Measurements from ENCODE around the gene JAKMIP3.

Gene JAKMIP3

DNA sequence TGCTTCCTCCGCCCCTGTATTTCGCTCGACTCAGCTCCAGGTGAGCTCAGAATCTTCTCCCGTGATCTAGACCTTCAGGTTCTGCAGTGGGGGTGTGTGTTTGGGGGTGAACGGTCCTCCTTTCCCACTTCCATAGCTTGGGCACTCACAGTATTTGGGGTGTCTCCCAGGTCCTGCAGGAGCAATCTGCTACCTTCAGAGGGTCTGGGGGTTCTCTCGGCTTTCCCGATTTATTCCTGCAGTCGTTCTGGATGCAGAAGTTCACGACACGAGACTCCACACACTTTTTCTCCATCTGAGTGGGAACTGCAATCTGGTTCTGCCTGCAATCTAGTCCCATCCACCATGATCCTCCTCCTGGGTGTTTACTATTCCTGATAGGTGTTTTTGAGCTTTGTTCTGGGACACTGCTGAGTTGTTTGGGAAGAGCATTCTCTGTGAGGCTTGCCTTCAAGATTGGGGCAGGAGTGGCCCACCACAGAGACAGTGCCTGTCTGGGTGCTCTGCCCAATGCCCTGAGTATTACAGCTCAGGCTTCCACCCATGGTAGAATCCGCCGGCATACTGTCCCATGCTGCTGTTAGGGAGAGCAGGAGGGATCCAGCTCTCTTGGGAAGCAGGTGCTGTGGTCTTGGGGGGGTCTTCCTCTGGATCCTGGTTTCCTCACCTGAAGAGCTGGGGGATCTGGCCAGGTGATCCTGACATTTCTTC, 29.8 kb downstream of the JAKMIP3 start:
- DNase-seq: no peak
- in situ Hi-C loops (cut with MboI; ENCODE audit: low pct_unique_long_range_greater_than_20kb, low sequenced_read_pairs): no loop called here

DNA sequence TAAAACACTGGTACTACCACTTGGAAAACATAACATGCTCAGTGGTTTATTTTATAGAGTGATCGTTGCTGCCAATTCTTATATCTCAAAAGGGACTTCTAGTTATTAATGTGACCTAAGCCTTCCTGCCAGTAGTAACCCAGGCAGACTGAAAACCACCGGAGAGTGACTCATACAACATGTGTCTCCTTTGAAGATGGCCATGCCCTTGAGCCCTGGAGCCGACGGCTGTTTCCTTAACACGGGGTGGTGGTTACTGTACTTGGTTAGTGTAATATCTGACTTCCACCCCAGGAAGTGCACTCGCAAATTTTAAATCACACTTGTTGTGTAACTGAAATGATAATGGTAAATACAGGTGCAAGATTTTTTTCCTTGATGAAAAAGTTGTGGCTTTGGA, 30.5 kb downstream of the JAKMIP3 start:
- DNase-seq: peak; percentile 12
- in situ Hi-C loops (cut with MboI; ENCODE audit: low pct_unique_long_range_greater_than_20kb, low sequenced_read_pairs): no loop called here

DNA sequence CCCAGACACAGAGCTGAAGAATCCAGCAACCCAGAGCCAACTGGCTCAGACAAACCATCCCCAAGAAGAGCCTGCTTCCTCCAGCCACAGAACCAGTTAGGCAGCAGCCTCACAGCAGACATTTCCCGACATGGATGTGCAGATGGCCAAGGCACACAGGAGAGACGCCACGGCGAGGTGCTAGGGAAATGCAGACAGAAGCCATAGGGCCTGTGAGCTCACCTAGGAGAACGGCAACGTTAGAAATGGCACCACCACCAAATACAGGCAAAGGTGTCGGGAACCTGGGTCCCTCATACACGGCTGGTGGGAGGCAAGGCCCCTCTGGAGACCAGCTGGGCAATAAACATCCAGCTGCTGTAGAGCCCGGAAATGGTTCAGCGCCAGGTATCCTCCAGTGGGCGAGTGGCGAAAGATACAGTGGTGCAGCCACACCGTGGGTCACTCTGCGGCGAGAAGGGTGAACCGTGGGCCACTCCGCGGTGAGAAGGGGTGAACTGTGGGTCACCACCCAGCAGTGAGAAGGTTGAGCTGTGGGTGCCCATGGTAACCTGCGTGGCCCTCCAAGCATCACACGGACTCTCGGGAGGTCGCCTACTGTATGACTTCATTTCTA, 31.2 kb downstream of the JAKMIP3 start:
- in situ Hi-C loops (cut with MboI; ENCODE audit: low pct_unique_long_range_greater_than_20kb, low sequenced_read_pairs): no loop called here
- DNase-seq: no peak

DNA sequence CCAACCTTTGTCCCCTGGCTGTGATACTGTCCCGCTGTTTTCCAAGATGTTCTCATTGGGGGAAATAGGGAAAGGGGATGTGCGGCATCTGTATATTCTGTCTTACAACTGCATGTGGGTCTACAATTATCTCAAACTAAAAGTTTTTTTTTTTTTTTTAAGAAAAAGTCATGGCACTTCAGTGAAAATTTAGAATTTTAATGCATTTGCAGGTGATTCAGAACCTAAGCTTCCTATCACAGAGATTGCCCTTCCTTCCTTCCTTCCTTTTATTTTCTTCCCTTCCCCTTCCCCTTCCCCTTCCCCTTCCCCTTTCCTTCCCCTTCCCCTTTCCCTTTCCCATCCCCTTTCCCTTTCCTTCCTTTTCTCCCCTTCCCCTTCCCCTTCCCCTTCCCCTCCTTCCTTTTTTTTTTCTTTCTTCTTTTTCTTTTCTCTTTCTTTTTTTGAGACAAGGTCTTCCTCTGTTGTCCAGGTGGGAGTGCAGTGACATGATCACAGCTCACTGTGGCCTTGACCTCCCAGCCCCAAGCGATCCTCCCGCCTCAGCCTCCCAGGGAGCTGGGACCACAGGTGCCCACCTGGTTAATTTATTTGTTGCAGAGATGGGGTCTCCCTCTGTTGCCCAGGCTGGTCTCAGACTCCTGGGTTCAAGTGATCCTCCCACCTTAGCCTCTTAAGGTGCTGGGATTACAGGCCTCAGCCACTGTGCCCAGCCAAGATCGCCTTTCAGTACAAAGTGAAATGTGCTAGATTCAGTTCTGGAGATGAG, 32.0 kb downstream of the JAKMIP3 start:
- in situ Hi-C loops (cut with MboI; ENCODE audit: low pct_unique_long_range_greater_than_20kb, low sequenced_read_pairs): no loop called here
- no peak for DNase-seq

DNA sequence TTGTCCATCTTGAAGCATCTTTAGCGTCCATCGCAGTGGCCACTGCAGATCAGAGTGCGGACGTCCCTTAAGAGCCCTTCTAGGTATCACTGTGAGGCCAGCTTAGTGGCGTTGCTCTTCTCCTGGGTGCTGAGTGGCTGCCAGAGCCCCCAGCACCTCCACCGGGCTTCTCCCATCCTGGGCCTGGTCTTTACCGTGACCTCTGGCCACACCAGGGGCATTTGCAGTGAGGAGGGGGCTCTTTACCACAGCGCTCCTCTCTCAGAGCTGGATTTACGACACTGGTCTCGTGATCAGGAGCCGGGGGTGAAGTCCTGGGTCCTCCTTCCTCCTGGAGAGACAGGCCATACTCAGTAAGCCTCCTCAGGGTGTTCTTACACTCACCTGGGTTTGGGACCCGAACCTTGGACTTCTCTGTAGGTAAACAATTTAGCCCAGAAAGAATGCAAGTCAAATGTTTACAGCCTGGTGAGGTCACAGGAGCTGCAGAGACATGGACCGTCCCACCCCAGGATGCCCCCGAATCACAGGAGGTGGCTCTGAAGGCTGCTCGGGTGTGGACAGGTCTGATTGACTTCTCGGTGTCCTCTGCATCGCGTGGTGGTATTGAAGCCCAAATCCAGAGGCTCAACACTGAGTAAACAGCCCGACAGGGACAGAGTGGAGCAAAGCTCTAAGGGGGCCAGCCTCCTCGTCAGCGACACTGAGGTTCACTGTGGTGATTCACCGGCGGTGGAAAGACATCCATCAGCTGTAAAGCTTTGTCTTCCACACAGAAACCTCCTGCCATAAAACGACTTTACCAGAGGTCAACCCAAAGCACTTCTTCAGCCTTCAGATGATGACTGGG, 33.0 kb downstream of the JAKMIP3 start:
- no peak for DNase-seq
- in situ Hi-C loops (cut with MboI; ENCODE audit: low pct_unique_long_range_greater_than_20kb, low sequenced_read_pairs): no loop called here

DNA sequence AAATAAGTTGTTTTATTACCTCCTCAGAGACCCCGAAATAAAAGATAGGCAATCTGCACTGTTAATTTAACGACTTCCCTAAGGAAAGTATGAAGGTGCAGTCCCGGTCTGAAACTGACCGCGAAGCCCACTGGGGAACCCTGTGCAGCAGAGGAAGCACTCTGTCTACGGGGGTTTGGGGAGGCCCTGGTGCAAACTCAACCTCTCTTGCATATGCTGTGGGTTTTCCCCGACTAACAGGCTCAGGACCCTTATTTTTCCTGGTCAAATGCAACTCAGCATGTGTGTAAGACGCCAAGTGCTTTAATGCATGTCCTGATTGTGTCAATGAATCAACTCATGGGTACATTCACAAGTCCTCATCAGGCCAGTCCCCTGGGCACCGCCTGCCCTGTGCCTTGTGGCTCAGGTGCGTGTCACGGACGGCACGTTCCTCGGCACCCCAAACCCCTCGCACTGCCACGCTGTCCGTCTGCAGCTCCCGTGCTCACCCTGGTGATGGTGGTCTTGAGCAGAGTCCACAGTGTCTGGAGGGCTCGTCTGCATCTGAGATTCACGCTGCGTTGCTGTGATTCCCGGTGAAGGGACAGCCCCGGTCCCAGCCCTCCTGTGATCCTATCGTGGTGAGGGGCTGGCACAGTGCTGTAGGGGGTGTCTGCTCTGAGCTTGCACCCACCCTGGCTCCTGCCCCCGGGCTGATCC, 33.8 kb downstream of the JAKMIP3 start:
- in situ Hi-C loops (cut with MboI; ENCODE audit: low pct_unique_long_range_greater_than_20kb, low sequenced_read_pairs): no loop called here
- no peak for DNase-seq

DNA sequence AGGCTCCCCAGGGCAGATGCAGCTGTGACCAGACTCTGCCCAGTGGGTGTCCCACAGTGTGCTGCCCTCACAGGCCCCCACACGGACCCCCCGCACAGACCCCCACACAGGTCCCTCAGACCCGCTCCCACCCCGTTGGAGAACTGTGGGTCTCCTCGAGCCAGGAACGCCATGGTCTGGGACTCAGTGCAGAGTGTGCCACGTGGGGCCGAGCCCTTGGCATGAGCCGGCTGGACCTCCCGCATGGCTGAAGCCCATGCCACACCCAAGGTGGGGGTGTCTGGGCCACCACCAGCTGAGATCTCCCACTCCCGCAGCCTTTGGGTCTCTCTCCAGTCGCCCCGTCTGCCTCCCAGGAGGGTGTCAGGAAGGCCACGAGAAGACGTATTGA, 34.3 kb downstream of the JAKMIP3 start:
- DNase-seq: no peak
- in situ Hi-C loops (cut with MboI; ENCODE audit: low pct_unique_long_range_greater_than_20kb, low sequenced_read_pairs): no loop called here

DNA sequence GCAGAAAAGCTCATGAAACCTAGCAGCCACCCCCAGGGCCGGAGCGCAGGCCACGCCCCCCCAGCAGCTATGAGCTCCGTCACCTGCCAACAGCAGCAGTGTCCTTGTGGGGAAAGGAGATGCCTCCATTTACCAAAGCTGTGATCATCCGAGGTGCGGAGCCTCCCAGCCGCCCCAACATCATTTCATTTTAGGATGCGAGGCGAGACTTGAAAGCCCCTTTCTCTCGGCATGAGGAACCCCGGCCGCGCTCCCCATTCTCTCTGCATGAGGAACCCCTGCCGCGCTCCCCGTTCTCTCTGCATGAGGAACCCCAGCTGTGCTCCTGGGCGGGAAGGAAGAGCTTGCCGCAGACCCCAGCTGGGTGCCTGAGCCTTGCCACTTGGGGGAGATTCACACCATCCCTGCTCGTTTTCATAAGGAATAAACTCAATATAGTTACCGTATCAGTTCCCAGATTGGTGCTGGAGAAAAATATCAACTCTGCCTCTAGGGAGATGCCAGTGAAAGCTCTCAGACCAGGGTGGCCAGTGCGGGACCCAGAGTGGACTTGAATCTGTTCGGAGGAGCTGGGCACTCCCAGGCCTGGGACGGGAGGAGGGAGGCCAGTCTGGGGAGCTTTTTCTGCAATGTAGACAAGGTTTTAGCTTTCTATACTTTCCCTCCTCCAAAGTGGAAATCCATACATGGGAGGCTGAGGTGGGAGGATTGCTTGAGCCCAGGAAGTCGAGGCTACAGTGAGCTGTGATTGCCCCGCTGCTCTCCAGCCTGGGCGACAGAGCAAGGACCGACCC, 35.0 kb downstream of the JAKMIP3 start:
- DNase-seq: no peak
- in situ Hi-C loops (cut with MboI; ENCODE audit: low pct_unique_long_range_greater_than_20kb, low sequenced_read_pairs): no loop called here

DNA sequence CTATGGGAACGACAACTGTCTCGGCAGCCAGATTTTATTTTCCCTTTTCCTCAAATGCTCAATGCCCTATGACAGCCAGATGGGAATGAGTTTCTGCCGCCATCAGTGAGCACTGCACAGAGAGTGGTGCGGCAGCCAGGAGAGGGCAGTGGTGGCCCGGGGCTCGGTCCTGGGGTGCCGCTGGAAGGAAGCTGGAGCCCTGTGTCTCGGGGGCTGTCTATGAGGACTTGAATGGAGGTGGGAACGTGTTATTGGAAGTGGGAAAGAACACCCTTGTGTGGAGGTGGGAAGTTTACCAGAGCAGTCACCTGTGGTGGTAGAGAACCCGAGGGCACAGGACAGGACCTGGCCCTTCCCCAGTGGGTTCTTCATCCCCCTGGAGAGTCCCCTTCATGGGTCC, 35.8 kb downstream of the JAKMIP3 start:
- no peak for DNase-seq
- in situ Hi-C loops (cut with MboI; ENCODE audit: low pct_unique_long_range_greater_than_20kb, low sequenced_read_pairs): no loop called here

DNA sequence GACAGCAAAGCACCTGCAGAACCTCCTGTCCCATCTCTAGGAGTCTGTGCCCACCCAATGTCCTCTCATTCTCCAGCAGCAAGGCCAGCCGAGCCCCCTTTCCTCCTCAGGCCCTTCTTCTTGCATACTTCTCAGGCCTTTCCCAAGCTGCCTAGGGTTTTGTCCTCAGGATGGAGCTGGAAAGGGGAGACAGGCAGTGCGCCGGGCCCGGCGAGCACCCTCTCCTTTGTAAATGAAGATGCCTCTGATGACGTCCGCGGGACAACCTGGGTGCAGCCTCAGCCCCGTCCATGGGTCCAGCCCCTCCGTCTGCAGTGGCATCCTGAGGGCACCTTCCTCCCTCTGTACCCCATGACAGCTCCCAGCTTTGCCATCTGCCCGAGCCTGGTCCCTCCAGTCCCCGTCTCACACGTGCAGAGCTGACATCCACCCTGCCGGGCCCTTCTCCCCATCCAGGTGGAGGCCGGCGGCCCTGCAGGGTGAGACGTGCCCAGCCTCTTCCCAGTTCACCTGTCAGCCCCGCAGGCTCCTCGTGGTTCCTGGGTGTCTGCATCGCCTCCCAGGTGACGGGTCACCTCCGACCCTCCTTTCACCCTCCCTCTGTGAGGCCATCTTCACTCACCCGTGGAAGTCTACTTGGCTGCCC, 36.4 kb downstream of the JAKMIP3 start:
- in situ Hi-C loops (cut with MboI; ENCODE audit: low pct_unique_long_range_greater_than_20kb, low sequenced_read_pairs): no loop called here
- no peak for DNase-seq

DNA sequence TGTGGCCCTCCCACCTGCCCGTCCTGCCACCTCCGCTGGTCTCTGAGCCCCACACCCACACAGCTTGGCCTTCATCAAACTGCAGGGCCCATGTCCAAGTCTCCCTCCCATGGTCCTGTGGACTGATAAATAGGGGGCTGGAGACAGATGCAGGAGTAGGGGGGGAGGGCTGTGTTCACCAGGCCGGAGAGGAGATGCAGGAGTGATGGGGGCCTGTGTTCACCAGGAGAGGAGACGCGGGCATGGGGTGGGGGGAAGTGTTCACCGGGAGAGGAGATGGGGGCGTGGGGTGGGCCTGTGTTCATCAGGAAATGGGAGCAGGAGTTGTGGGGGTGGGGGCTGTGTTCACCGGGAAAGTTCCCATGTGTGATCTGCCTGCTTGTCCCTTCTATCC, 37.0 kb downstream of the JAKMIP3 start:
- no peak for DNase-seq
- in situ Hi-C loops (cut with MboI; ENCODE audit: low pct_unique_long_range_greater_than_20kb, low sequenced_read_pairs): no loop called here

DNA sequence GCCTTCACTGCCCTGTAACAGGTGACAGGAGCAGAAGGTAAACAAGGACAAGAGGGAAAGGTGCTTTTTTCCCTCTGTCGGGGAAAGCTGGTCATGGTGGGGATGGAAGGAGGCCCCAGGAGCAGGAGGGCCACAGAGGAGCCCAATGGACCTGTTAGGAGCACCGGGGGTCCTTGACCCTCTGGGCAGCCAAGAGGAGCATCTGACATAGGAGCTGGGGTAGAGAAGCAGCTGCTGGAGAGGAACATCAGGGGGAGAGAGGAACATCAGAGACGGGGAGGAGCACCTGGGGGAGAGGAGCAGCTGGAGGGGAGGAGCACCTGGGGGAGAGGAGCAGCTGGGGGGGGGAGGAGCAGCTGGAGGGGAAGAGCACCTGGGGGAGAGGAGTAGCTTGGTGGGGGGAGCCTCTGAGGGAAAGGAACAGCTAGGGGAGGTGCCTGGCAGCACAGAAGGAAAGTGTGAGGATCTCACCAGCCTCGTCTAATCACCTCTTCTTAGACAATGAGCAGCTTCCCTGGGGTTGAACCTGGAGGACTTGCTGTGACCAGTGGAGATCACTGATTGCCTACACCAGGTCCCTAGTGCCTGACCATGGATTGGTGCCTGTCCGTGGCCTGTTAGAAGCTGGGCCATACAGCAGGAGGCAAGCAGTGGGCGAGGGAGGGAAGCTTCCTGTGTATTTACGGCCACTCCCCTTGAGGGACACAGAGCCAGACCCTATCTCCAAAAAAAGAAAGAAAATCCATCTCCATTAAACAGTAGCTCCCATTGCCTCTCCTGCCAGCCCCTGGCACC, 37.6 kb downstream of the JAKMIP3 start:
- DNase-seq: no peak

DNA sequence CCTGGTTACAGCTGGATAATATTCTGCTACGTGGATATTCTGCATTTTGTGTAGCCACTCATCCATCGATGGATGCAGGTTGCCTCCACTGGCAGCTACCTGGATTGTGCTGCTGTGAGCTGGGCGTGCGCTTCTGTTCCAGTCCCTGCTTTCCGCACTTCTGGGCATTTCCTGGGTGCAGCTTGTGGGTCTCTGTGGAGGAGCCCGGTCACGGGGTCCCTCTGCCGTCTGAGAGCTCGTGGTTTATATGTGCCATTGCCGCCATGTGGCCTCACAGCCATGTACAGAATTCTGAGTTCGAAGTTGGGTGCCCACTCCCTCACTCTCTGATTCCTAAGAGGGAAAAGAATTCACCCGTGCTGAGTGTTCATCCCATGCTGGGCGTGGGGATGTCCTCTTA, 38.3 kb downstream of the JAKMIP3 start:
- DNase-seq: no peak
- in situ Hi-C loops (cut with MboI; ENCODE audit: low pct_unique_long_range_greater_than_20kb, low sequenced_read_pairs): no loop called here

More for the DNA sequence above, 37.6 kb downstream of the JAKMIP3 start:
- in situ Hi-C loops (cut with MboI; ENCODE audit: low pct_unique_long_range_greater_than_20kb, low sequenced_read_pairs): no loop called here

DNA sequence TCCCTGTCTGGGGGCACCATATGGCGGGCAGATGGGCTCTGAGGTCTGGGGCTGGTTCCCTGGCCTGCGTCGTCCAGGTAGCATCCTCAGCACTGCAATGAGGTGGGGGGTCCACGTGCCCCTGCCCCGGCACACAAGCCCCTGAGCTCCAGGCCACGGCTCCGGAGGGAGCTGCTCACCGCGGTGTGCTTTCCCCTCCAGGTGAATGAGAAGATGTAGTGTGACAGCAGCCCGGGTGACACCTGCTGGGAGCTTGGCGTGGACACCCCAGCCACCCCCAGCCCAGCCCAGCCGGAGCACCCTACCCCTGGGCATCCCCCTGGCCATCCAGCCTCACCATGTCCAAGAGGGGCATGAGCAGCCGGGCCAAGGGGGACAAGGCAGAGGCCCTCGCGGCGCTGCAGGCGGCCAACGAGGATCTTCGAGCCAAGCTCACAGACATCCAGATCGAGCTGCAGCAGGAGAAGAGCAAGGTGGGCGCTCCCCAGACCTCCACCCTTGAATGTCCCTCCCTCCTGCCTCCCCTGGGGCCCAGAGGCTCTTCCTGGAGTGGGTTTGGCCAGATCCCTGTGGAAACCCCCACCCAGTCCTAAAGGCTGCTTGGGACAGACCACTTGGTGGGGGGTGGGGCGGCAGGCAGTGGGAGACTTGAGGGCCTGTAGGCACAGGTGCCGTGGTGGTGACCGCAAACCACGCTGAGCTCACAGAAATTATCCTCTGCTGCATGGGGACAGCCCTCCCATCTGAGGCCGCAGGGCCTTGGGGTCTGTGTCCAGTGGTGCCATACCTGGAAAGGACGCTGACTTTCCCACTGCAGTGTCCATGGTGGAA, 38.9 kb downstream of the JAKMIP3 start:
- no peak for DNase-seq
- in situ Hi-C loops (cut with MboI; ENCODE audit: low pct_unique_long_range_greater_than_20kb, low sequenced_read_pairs): no loop called here

DNA sequence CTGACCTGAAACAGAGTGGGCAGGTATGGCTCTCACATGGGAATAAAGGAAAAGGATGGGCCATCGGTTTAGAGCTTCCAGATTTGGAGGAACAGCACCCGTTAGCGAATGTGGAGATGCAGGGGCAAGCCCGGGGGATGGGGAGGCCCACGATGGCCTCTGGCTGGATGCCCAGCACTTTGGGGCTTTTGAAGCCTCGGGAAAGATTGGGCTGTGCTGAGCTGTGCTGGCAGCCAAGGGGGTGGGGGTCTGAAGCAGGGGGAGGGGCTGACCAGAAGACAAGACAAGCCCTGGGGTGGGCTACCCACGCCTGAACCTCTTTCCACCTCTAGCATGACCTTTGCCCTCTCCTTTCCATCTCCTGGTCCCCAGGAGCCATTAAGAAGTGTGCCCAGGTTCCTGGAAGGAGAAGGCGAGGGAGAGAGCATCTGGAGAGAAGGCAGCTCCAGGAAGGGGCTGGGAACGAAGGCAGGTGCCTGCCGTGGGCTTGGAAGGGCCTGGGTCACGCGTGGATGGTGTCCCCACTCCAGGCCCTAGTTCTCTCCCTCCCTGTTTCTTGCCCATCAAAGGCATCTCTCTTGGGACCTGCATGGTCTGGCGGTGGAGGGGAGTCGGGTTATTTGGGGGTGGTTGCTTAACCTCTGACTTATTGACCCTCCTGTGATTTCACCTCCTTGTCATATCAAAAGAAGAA, 39.7 kb downstream of the JAKMIP3 start:
- in situ Hi-C loops (cut with MboI; ENCODE audit: low pct_unique_long_range_greater_than_20kb, low sequenced_read_pairs): no loop called here
- DNase-seq: no peak

DNA sequence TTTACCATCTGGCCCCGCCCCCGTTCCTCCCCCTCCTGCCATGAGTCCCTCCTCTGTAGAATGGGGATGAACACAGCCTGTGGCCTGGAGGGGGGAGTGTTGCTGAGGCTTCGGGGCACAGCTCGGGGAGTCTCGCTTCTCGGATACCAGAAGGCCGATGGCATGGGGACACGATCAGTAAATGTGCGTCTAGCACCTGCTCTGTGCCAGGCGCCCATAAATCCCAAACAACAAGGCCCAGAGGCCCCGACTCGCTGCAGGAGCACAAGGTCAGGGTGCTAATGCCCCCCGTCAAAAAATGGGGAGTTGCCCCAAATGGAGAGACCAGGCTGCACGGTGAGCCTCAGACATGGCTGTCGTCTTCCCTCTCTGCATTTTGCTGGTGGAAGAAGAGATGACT, 40.7 kb downstream of the JAKMIP3 start:
- in situ Hi-C loops (cut with MboI; ENCODE audit: low pct_unique_long_range_greater_than_20kb, low sequenced_read_pairs): no loop called here
- no peak for DNase-seq
